HFF-Myc (cell line): Measurements from ENCODE around the gene ULK1.

ENCODE experiments used
- DNase-seq: peaks from one replicate; pipeline ENCODE4 v3.0.0-alpha.2; 2011; ENCODE audit warnings: low read depth; ENCODE audit errors: extremely low read depth
- H3K4me3 ChIP-seq: replicated peaks from 2 replicates; pipeline ENCODE4 v1.5.1; 2011; ENCODE audit warnings: low read depth, mild to moderate bottlenecking, control low read depth, low read length
- TF ChIP-seq, protein P1 (sequence below): IDR thresholded peaks from 2 replicates; pipeline ENCODE4 v1.5.1; 2012; ENCODE audit warnings: mild to moderate bottlenecking, low read depth, low read length, control low read depth; ENCODE audit errors: missing control alignments

ULK1 gene

DNA sequence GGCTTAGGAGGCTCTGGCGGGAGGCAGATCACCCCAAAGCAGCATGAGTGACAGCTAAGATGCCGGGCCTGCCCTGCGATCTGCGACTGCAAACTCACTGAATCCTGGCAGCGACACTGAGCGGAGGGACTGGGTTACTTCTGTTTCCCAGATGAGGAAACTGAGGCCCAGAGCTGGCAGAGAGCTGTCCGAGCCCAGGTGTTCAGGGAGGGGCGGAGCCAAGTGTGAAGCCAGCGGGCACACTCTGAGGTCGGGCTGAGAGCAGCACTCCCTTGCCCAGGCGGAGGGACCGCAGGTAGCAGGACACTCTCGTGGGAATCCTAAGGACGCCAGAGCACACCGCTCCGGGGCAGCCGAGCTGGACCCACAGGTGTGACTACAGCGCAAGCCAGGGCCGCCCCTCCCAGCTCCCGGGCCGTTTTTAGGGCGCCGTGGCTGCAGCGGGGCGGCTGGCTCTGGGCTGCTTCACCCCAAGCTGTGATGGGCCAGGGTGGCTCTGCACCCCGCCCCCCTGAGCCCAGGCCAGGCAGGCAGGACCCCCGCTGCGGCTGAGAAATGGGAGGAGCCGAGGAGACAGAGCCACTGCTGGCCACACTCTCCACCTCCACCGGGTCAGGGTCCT is 38.8 kb upstream of the ULK1 start:
- TF ChIP-seq, protein P1, sequence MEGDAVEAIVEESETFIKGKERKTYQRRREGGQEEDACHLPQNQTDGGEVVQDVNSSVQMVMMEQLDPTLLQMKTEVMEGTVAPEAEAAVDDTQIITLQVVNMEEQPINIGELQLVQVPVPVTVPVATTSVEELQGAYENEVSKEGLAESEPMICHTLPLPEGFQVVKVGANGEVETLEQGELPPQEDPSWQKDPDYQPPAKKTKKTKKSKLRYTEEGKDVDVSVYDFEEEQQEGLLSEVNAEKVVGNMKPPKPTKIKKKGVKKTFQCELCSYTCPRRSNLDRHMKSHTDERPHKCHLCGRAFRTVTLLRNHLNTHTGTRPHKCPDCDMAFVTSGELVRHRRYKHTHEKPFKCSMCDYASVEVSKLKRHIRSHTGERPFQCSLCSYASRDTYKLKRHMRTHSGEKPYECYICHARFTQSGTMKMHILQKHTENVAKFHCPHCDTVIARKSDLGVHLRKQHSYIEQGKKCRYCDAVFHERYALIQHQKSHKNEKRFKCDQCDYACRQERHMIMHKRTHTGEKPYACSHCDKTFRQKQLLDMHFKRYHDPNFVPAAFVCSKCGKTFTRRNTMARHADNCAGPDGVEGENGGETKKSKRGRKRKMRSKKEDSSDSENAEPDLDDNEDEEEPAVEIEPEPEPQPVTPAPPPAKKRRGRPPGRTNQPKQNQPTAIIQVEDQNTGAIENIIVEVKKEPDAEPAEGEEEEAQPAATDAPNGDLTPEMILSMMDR: no peak
- no peak for DNase-seq
- no peak overlapping the region for H3K4me3 ChIP-seq

DNA sequence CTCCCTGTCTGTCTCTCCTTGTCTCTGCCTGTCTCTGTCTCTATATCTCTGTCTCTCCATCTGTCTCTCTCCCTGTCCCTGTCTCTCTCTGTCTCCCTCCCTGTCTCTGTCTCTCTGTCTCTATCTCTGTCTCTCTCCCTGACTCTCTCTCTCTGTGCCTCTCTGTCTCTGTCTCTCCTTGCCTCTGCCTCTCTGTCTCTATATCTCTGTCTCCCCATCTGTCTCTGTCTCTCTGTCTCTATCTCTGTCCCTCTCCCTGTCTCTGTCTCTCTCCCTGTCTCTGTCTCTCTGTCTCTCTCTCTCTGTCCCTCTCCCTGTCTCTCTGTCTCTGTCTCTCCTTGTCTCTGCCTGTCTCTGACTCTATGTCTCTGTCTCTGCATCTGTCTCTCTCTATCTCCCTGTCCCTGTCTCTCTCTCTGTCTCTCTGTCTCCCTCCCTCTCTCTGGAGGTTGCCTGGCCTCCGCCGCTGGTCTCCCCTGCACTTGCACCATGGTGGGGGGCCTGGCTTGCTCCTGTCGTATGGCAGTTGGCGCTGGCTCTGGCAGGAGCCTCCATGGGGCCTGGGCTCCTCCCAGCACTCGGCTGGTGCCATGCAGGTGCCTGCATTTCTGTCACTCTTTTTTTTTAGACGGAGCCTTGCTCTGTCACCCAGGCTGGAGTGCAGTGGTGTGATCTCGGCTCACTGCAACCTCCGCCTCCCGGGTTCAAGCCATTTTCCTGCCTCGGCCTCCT is 37.9 kb upstream of the ULK1 start:
- TF ChIP-seq, protein P1: no peak
- no peak for DNase-seq
- H3K4me3 ChIP-seq: no peak overlapping the region

DNA sequence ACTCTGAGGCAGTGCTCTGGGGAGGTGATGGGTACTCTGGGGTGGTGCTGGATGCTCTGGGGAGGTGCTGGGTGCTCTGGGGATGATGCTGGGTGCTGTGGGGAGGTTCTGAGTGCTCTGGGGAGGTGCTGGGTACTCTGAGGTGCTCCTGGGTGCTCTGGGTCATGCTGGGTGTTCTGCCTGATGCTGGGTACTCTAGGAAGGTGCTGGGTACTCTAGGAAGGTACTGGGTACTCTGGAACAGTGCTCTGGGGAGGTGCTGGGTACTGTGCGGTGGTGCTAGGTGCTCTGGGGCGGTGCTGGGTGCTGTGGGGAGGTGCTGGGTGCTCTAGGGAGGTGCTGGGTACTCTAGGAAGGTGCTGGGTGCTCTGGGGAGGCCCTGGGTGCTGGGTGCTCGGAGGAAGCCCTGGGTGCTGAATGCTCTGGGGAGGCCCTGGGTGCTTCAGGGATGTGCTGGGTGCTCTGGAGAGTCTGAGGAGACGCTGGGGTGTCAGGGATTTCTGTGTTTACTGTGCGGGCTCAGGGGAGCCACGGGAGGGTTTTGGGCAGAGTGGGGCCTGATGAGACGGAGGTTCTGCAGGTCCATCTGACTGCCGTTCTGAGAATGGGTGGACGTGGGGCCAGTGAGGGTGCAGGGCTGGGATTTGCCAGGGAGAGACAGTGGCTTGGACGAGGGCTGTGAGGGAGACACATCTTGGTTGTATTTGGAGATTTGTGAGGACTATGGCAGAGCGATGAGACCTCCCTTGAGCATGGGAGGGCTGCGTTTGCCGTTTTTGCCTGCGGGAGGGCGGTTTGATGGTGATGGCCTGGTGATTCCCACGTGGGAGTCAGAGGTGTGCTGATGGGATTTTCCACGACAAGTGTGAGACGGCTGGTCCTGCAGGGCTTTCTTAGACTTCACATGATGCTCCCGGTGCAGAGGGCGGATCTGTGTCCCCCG is 36.2 kb upstream of the ULK1 start:
- TF ChIP-seq, protein P1: no peak
- DNase-seq: no peak
- no peak overlapping the region for H3K4me3 ChIP-seq

DNA sequence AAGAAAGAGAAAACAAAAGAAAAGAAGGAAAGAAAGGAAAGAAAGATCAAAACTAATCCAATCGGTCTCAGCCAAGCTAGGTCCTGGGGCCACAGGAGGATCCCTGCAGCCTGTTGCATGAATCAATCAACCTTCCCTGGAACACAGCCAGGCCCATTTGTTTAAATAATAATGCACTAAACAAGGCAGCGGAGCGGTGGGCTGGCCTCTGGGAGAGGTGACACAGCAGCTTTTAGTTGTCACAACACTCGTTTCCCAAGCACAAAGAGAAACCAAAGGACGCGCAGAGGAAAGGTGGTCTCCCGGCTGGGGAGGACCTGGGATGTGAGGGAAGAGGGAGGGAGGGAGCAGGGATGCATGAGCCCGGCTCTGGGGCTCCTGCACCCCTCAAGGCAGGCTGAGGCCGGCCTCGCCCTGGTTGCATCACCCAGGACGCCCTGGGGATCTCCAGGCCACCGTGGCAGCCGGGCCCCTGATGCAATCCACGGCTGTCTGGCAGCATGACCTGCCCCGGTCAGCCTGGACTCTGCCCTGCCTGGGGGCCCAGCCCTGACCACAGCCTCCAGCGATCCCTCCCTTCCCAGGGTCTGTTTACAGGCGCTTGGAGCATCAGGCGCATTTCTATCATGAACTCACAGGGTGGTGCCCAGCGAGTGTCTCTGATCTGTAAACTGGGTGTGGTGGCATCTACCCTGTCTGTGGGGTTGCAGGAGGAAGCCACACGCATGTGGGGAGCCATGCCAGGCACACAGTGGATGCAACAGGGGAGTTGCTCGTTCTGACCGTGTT is 33.8 kb upstream of the ULK1 start:
- no peak for DNase-seq
- TF ChIP-seq, protein P1: no peak
- no peak overlapping the region for H3K4me3 ChIP-seq

DNA sequence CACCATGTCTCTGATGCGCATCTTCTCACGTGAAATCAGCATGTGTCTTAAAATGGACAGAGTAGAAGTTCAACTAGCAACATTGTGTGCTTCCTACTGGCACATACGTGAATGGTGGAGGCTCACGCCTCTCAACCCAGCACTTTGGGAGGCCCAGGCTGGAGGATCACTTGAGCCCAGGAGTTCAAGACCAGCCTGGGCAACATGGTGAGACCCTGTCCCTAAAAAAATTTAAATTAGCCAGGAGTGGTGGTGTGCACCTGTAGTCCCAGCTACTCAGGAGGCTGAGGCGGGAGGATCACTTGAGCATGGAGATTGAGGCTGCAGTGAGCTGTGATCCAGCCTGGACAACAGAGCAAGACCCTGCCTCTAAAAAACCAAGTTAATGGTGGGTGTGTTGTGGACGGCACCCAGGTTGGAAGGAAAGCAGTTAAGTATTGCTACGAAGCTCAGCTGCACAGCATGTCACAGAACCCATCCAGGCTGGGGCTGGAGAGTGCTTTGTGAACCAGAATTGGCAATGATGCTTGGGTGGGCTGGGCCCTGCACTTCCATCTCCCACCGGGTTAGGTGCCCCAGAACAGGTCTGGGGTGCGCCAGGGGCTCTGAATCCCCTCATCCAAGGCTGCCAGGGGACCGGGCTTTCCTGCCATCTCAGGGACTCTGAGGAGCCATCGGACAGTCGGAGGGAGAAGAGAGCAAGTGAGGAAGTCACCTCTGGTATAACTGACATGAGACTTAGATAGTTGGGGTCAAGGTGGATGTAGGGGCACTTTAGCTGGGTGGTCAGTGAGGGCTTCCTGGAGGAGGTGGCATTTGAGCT is 33.0 kb upstream of the ULK1 start:
- DNase-seq: no peak
- H3K4me3 ChIP-seq: no peak overlapping the region

More for the DNA sequence above, 33.0 kb upstream of the ULK1 start:
- TF ChIP-seq, protein P1: no peak
